Tibial nerve (tissue), 4 donors: ENCODE data around the gene PIAS3. TPM values are rescaled to one million over a fixed set of nuclear protein-coding genes. Genes with fewer than 3 reads are reported as not detected.
A peak's percentile ranks its signal among the peaks of the same experiment; 100 is the strongest.

Source experiments
- DNase-seq, 2 donors: peaks; one replicate each; pipeline ENCODE4 v3.0.0-alpha.2; 2019; ENCODE audit warnings: low spot score in 2 of 2
- H3K27ac ChIP-seq, 4 donors: fragments of 200-600 bp; sonication (generic) in 3 of 4; one replicate each; pipeline ENCODE4 v1.5.1; 2017 to 2019; ENCODE audit warnings: mild to moderate bottlenecking in 1 of 4
- H3K27me3 ChIP-seq, 2 donors: fragments of 200-600 bp; sonication (generic) in 1 of 2; one replicate each; pipeline versions ENCODE4 v1.5.1 to v1.6.0; 2017 to 2019
- H3K36me3 ChIP-seq, 3 donors: fragments of 200-600 bp; sonication (generic); one replicate each; pipeline ENCODE4 v1.5.1; 2018 to 2019
- H3K4me1 ChIP-seq, 4 donors: fragments of 200-600 bp; sonication (generic) in 3 of 4; one replicate each; pipeline ENCODE4 v1.5.1; 2017 to 2019
- H3K4me3 ChIP-seq, 4 donors: fragments of 200-600 bp; sonication (generic) in 3 of 4; one replicate each; pipeline ENCODE4 v1.5.1; 2017 to 2019; ENCODE audit warnings: mild to moderate bottlenecking in 1 of 4, moderate library complexity in 1 of 4
- H3K9me3 ChIP-seq, 4 donors: fragments of 200-600 bp; sonication (generic) in 3 of 4; one replicate each; pipeline ENCODE4 v1.5.1; 2017 to 2019
- EP300 ChIP-seq, 2 donors: sonication (generic); formaldehyde crosslinking; IDR thresholded peaks; one replicate each; pipeline ENCODE4 v1.6.1; 2017; ENCODE audit warnings: antibody characterized with exemption in 2 of 2, mild to moderate bottlenecking in 1 of 2
- POLR2A ChIP-seq, 2 donors: fragments of 450-650 bp; IDR thresholded peaks; one replicate each; pipeline ENCODE4 v1.6.1; 2017; ENCODE audit warnings: antibody characterized with exemption in 2 of 2, mild to moderate bottlenecking in 2 of 2, moderate library complexity in 2 of 2
- WGBS, 2 donors: methylation state at CpG; one replicate each; pipeline ENCODE4 v1.1.5; 2018; 5-methylcytosine and 5-hydroxymethylcytosine counted together
- total RNA-seq, 4 donors: library from RNA; depleted of rRNA; stranded (reverse); fragments of >200 nt; gene quantifications; one replicate each; pipeline ENCODE4 v1.1.0, GENCODE V29; 2016
- TF ChIP-seq, protein P1 (sequence below), 5 experiments: fragments of 200-600 bp in 3 of 5; fragments of 450-650 bp in 2 of 5; sonication (generic) in 3 of 5; IDR thresholded peaks; one replicate each; pipeline ENCODE4 v1.5.1; 2016 to 2019; ENCODE audit warnings: antibody characterized with exemption in 5 of 5, mild to moderate bottlenecking in 3 of 5, moderate library complexity in 2 of 5

The PIAS3 gene
- total RNA-seq, 4 donors from 2014 or later = 25.5 to 29.1 (median 26.3) TPM

DNA sequence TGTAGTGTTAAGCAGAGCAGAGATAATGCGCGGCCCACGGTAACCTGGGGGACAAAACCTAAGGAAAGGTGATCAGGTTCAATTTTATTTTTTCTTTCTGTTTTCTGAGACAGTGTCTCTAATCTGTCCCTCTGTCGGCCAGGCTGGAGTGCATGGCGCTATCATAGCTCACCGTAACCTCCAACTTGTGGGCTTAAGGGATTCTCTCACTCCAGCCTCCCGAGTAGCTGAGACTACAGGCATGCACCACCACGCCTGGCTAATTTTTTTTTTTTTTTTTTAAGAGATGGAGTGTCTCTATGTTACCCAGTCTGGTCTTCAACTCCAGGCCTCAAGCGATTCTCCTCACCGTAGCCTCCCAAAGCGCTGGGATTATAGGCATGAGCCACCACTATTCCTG lies 27.5 kb upstream of the PIAS3 start:
- peaks cover 0 to 26% (median 14%) of the 10 kb centered on the region in 4 donors for H3K4me1 ChIP-seq
- H3K36me3 ChIP-seq = no peaks in the 10 kb centered on the region
- no peaks in the 10 kb centered on the region for H3K27me3 ChIP-seq
- H3K27ac ChIP-seq = peak overlapping the region in 2 of 4 donors; percentile 0 to 50
- no peaks in the 10 kb centered on the region for H3K9me3 ChIP-seq
- TF ChIP-seq POLR2A (IDR thresholded peaks at IDR 0.05) (no peak), EP300 (IDR thresholded peaks at IDR 0.05) (no peak)
- TF ChIP-seq, protein P1, sequence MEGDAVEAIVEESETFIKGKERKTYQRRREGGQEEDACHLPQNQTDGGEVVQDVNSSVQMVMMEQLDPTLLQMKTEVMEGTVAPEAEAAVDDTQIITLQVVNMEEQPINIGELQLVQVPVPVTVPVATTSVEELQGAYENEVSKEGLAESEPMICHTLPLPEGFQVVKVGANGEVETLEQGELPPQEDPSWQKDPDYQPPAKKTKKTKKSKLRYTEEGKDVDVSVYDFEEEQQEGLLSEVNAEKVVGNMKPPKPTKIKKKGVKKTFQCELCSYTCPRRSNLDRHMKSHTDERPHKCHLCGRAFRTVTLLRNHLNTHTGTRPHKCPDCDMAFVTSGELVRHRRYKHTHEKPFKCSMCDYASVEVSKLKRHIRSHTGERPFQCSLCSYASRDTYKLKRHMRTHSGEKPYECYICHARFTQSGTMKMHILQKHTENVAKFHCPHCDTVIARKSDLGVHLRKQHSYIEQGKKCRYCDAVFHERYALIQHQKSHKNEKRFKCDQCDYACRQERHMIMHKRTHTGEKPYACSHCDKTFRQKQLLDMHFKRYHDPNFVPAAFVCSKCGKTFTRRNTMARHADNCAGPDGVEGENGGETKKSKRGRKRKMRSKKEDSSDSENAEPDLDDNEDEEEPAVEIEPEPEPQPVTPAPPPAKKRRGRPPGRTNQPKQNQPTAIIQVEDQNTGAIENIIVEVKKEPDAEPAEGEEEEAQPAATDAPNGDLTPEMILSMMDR (IDR thresholded peaks at IDR 0.05) = no peak
- 45 to 48% methylated on average over 11 of the region's 11 CpGs for WGBS, 2 donors
- no peak for DNase-seq
- peak overlapping the region; percentile 40 to 81 (median 56) for H3K4me3 ChIP-seq

DNA sequence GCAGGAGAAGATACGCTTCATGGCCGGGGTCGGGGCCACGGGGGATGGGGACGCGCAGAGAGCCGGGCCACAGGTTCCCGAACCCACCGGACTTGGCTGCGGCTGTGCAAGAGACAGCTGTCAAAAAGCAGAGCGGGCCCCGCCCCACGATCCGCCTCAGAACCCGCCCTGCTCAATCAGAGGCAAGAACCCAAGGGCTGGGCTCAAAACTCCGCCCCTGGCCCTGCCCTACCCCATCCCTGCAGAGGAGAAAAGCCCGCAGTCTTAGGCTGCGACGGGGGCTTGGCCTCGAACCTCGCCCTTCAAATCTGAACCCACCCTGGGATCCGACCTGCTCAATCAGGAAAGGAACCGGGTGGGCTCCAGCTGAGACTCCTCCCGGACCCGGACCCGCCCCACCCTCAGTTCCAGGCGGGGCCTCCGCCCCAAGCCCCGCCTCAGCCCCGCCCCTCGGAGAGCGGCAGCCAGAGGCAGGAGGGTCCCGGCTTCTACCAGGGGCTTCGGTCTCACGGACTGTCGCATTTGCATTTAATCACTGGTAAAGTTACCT lies 26.9 kb upstream of the PIAS3 start, which contains the start of gene ANKRD35:
Gene ANKRD35 (minus strand): TSS at position 129 of the 550 bp plus-strand sequence. CDS start 108 bp downstream, at position 21.
- H3K9me3 ChIP-seq = no peaks in the 10 kb centered on the region
- WGBS, 2 donors = 2 to 3% methylated on average over 12 to 18 of the region's 36 CpGs
- H3K4me1 ChIP-seq = peaks cover 0 to 20% (median 9%) of the 10 kb centered on the region in 4 donors
- peak; percentile 74 to 78 for DNase-seq
- H3K27me3 ChIP-seq = no peaks in the 10 kb centered on the region
- peak within 1 kb of the TSS; percentile 40 to 81 (median 56) for H3K4me3 ChIP-seq
- no peaks in the 10 kb centered on the region for H3K36me3 ChIP-seq
- peak in 1 of 2 donors; percentile 27 for TF ChIP-seq EP300 (IDR thresholded peaks at IDR 0.05)
- TF ChIP-seq, protein P1 (IDR thresholded peaks at IDR 0.05) = no peak
- H3K27ac ChIP-seq = peak within 1 kb of the TSS in 2 of 4 donors; percentile 0 to 50

DNA sequence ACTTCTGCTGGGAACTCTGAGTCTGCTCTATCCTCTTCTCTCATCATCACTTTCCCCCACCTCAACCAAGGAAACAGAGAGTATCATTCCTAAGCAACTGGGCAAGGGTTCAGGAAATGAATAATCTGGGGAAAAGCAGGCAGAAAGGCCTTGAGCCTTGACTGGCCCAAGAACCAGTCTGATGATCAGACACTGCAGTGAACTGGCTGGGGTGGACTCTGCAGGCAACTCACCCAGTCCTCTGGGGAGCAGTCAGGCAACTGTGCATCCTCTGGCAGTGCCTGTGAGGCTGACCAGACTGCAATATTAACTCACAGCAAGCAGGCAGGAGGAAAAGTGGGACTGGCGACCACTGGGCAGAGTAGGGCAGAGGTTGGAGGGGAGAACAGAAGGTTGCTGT lies 25.8 kb upstream of the PIAS3 start:
- TF ChIP-seq, protein P1 (IDR thresholded peaks at IDR 0.05) = no peak
- TF ChIP-seq EP300 (IDR thresholded peaks at IDR 0.05) (no peak), POLR2A (IDR thresholded peaks at IDR 0.05) (no peak)
- Histone ChIP-seq H3K4me1 (peaks cover 0 to 17% (median 6%) of the 10 kb centered on the region in 4 donors), H3K27ac (no peak overlapping the region), H3K9me3 (no peaks in the 10 kb centered on the region), H3K36me3 (no peaks in the 10 kb centered on the region), H3K27me3 (no peaks in the 10 kb centered on the region), H3K4me3 (no peak overlapping the region)
- WGBS, 2 donors = 88 to 95% methylated on average over 1 of the region's 1 CpG
- DNase-seq = no peak

DNA sequence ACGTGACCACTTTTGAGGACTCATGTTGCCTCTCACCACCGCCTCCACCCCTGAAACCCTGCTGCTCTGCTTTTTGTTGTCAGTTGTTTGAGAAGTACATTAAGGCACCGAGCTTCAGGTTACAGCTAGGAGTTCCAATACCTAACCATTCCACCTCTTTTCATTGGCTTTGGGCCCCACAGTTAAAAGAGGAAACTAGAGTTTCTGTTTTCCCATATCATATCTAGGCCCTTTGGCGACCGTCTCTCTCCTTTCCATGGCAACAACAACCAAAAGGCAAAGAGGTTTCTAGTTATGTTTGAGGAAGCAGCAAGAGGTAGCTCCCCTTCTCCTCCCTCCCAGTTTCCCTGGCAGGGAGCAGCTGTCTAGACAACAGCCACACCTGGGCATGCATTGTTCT lies 20.9 kb upstream of the PIAS3 start:
- Histone ChIP-seq H3K4me3 (no peak overlapping the region), H3K27me3 (no peaks in the 10 kb centered on the region), H3K36me3 (no peaks in the 10 kb centered on the region), H3K4me1 (no peaks in the 10 kb centered on the region), H3K9me3 (no peaks in the 10 kb centered on the region), H3K27ac (no peak overlapping the region)
- 48 to 49% methylated on average over 5 of the region's 5 CpGs for WGBS, 2 donors
- DNase-seq = no peak
- TF ChIP-seq EP300 (IDR thresholded peaks at IDR 0.05) (no peak), POLR2A (IDR thresholded peaks at IDR 0.05) (no peak)
- TF ChIP-seq, protein P1 (IDR thresholded peaks at IDR 0.05) = no peak

DNA sequence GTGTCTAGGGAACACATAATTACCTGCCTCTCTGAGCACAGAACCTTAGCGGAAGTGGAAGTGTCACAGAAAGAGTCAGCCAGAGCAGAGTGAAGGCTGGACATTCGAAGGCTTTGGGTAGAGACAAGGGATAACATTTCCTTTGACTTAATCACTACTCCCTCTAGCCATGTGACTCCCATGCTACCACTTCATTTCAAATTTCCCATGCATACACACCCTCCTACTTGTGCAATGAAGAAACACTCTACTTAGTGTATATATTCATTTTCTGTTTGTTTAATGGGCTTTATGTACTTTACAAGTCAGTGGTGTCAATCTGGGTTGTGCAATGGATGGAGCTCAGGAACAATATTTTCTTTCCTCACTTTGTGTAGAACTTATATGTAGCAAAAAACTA lies 19.8 kb upstream of the PIAS3 start:
- WGBS, 2 donors = 77 to 85% methylated on average over 2 of the region's 2 CpGs

More for the DNA sequence above, 19.8 kb upstream of the PIAS3 start:
- no peak for DNase-seq
- Histone ChIP-seq H3K27me3 (no peaks in the 10 kb centered on the region), H3K27ac (no peak overlapping the region), H3K4me3 (no peak overlapping the region), H3K36me3 (no peaks in the 10 kb centered on the region), H3K4me1 (no peaks in the 10 kb centered on the region), H3K9me3 (no peaks in the 10 kb centered on the region)
- TF ChIP-seq EP300 (IDR thresholded peaks at IDR 0.05) (no peak), POLR2A (IDR thresholded peaks at IDR 0.05) (no peak)
- TF ChIP-seq, protein P1 (IDR thresholded peaks at IDR 0.05) = no peak
